ENCODE data around the gene SNRPD2. TPM values are rescaled to one million over a fixed set of nuclear protein-coding genes. Genes with fewer than 3 reads are reported as not detected.

SNRPD2 gene
- polyA plus RNA-seq, 4 donors, result 209 to 422 (median 250) TPM

DNA sequence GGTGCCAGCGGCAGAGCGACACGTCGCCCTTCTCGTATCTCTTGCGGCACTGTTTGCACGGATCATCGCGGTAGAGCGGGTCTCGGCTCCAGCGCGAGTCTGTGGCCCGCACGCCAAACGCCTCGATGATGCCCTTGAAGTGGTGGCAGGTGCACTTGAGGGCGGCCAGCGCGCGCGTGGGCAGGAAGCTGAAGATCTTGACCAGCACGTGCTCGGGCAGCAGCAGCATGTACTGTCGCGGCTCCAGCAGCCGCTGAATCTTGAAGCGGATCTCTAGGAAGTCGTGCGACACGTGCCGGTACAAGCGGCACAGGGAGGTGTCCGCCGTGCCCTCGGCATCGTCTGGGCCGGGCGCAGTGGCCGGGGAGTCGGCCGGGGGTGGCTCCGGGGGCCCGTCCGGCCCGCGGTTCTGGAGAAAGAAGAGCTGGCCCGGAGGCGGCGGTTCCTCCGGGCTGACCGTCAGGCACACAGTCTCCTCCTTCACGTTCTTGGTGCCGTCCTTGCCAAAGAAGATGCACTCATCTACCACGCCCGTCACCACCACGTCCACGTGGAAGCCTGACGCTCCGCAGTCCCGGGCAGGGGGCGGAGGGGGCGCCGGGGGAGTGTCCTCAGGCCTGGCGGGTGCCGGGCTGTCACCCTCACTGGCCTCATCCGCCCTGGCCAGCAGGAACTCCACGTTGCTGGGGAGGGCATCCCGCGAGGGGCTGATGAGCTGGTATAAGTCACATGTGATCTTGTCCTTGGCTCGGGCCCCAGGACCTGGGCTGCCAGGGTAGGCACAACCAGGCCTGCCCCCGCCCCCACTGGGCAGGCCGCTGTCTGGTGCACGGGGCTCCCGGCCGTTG is 20.3 kb upstream of the SNRPD2 start:
- Histone ChIP-seq H3K9me3 (ENCODE audit: control insufficient read depth in 2 of 2, insufficient read depth in 1 of 2, low read depth in 1 of 2, low read length in 1 of 2) (no peaks in the 10 kb centered on the region), H3K27ac (ENCODE audit: low read depth in 1 of 3, low read length in 2 of 3) (no peak overlapping the region), H3K27me3 (ENCODE audit: control insufficient read depth in 3 of 3, insufficient read depth in 3 of 3, low read length in 3 of 3) (no peaks in the 10 kb centered on the region), H3K4me3 (ENCODE audit: low read depth in 1 of 3, low read length in 3 of 3) (no peak overlapping the region), H3K4me1 (ENCODE audit: control insufficient read depth in 3 of 3, insufficient read depth in 2 of 3, low read depth in 1 of 3, low read length in 2 of 3) (peaks cover 0 to 6% (median 0%) of the 10 kb centered on the region in 3 donors), H3K36me3 (ENCODE audit: control insufficient read depth in 3 of 3, insufficient read depth in 2 of 3, low read depth in 1 of 3, low read length in 3 of 3) (peaks cover 7 to 37% (median 9%) of the 10 kb centered on the region in 3 donors)
- 94 to 96% (median 94%) methylated on average over 62 to 76 of the region's 76 CpGs for WGBS, 3 donors
- DNase-seq (no peak), FAIRE-seq (no peak)

DNA sequence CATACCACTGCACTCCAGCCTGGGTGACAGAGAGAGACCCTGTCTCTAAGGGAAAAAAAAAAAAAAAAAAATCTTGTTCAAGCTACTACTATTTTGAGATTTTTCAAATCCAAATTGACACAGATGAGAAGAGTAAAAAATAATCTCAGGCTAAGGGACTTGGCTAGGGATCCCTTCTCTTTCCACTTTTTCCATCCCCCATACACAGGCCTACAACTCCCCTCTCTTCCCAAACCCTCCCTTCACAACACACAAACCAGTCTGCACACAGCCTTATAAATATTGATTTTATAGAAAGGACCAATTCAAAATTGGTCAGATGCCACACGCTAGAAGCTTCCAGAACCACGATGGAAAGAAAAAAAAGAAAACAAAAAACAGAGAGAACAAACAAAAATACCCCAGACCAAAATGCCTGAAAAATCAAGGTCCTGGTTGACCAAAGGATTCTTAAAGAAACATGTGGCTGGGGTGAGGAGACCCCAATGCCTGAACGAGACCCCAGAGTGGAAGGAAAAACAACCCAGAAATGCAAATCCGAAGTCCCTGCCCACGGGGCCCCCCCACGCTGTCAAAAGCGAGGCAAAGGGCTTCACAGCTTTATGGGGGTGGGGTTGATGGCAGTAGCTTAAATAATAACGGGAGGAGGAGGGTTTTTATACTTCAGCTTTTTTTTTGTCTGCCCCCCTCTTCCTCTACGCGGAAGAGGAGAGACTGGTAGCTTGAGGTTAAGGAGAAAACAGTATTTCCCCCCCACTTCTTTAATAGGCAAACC is 18.8 kb upstream of the SNRPD2 start:
- no peak overlapping the region for H3K4me3 ChIP-seq (ENCODE audit: low read depth in 1 of 3, low read length in 3 of 3)
- no peak overlapping the region for H3K27ac ChIP-seq (ENCODE audit: low read depth in 1 of 3, low read length in 2 of 3)
- H3K27me3 ChIP-seq (ENCODE audit: control insufficient read depth in 3 of 3, insufficient read depth in 3 of 3, low read length in 3 of 3), result no peaks in the 10 kb centered on the region
- 61 to 77% (median 67%) methylated on average over 10 of the region's 10 CpGs for WGBS, 3 donors
- H3K36me3 ChIP-seq (ENCODE audit: control insufficient read depth in 3 of 3, insufficient read depth in 2 of 3, low read depth in 1 of 3, low read length in 3 of 3), result peaks cover 7 to 39% (median 9%) of the 10 kb centered on the region in 3 donors
- no peaks in the 10 kb centered on the region for H3K9me3 ChIP-seq (ENCODE audit: control insufficient read depth in 2 of 2, insufficient read depth in 1 of 2, low read depth in 1 of 2, low read length in 1 of 2)
- H3K4me1 ChIP-seq (ENCODE audit: control insufficient read depth in 3 of 3, insufficient read depth in 2 of 3, low read depth in 1 of 3, low read length in 2 of 3), result no peaks in the 10 kb centered on the region
- FAIRE-seq (no peak), DNase-seq (no peak)

DNA sequence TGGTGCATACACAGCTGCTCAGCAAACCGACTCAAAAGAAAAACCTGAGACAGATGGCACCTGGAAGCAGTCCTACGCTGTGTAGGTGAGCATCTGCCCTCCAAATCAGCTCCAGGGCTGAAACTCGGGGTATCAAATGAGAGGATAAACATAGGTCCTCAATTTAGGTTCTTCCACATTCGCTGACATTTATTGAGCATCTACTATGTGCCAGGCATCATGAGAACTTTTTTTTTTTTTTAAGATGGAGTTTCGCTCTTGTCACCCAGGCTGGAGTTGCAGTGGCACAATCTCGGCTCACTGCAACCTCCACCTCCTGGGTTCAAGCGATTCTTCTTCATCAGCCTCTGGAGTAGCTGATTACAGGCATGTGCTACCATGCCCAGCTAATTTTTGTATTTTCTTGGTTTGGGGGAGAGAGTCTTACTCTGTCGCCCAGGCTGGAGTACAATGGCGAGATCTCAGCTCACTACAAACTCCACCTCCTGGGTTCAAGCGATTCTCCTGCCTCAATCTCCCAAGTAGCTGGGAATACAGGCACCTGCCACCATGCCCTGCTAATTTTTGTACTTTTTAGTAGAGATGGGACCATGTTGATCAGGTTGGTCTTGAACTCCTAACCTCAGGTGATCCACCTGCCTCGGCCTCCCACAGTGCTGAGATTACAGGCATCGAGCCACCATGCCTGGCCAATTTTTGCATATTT is 14.1 kb upstream of the SNRPD2 start:
- DNase-seq (no peak), FAIRE-seq (no peak)
- Histone ChIP-seq H3K4me3 (ENCODE audit: low read depth in 1 of 3, low read length in 3 of 3) (no peak overlapping the region), H3K4me1 (ENCODE audit: control insufficient read depth in 3 of 3, insufficient read depth in 2 of 3, low read depth in 1 of 3, low read length in 2 of 3) (no peaks in the 10 kb centered on the region), H3K36me3 (ENCODE audit: control insufficient read depth in 3 of 3, insufficient read depth in 2 of 3, low read depth in 1 of 3, low read length in 3 of 3) (peaks cover 0 to 38% (median 2%) of the 10 kb centered on the region in 3 donors), H3K9me3 (ENCODE audit: control insufficient read depth in 2 of 2, insufficient read depth in 1 of 2, low read depth in 1 of 2, low read length in 1 of 2) (no peaks in the 10 kb centered on the region), H3K27me3 (ENCODE audit: control insufficient read depth in 3 of 3, insufficient read depth in 3 of 3, low read length in 3 of 3) (no peaks in the 10 kb centered on the region), H3K27ac (ENCODE audit: low read depth in 1 of 3, low read length in 2 of 3) (peak overlapping the region in 1 of 3 donors; percentile 24)
- 92 to 97% (median 96%) methylated on average over 12 of the region's 12 CpGs for WGBS, 3 donors

DNA sequence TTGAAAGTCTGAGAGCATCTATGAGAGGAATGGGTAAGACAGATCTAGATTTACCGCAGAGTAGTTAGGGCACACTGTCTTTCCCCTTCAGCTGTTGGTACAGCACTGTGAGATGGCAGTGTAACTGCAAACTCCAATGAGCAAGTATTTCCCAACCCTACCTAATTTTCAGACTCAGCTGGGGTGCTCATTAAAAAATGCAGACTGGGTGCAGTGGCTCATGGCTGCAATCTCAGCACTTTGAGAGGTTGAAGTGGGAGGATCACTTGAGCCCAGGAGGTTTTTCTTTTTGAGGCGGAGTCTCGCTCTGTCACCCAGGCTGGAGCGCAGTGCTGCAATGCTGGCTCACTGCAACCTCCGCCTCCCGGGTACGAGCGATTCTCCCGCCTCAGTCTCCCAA is 13.4 kb upstream of the SNRPD2 start:
- Histone ChIP-seq H3K36me3 (ENCODE audit: control insufficient read depth in 3 of 3, insufficient read depth in 2 of 3, low read depth in 1 of 3, low read length in 3 of 3) (peaks cover 0 to 39% (median 2%) of the 10 kb centered on the region in 3 donors), H3K27me3 (ENCODE audit: control insufficient read depth in 3 of 3, insufficient read depth in 3 of 3, low read length in 3 of 3) (no peaks in the 10 kb centered on the region), H3K4me1 (ENCODE audit: control insufficient read depth in 3 of 3, insufficient read depth in 2 of 3, low read depth in 1 of 3, low read length in 2 of 3) (no peaks in the 10 kb centered on the region), H3K27ac (ENCODE audit: low read depth in 1 of 3, low read length in 2 of 3) (no peak overlapping the region), H3K9me3 (ENCODE audit: control insufficient read depth in 2 of 2, insufficient read depth in 1 of 2, low read depth in 1 of 2, low read length in 1 of 2) (no peaks in the 10 kb centered on the region), H3K4me3 (ENCODE audit: low read depth in 1 of 3, low read length in 3 of 3) (no peak overlapping the region)
- DNase-seq (no peak), FAIRE-seq (no peak)
- WGBS, 3 donors, result 93 to 98% (median 96%) methylated on average over 9 of the region's 9 CpGs

DNA sequence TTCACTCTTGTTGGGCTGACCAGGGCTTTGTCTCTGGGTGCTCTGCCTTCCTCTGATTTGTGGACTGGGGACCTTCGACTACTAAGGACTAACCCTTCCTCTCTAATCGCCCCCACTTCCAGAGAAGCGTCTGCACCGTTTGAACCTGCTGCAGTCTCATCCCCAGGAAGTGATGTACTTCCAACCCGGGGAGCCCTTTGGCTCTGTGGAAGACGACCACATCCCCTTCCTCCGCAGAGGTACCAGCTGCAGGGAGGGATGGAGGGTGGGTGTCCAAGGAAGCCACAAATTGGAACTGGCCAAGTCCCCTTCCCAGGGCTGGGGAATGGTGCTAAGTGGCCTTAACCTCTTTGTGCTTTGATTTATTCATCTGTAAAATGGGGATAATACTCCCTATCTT is 9.9 kb upstream of the SNRPD2 start:
- H3K27ac ChIP-seq (ENCODE audit: low read depth in 1 of 3, low read length in 2 of 3), result no peak overlapping the region
- H3K27me3 ChIP-seq (ENCODE audit: control insufficient read depth in 3 of 3, insufficient read depth in 3 of 3, low read length in 3 of 3), result no peaks in the 10 kb centered on the region
- FAIRE-seq, result no peak
- peaks cover 0 to 48% (median 2%) of the 10 kb centered on the region in 3 donors for H3K36me3 ChIP-seq (ENCODE audit: control insufficient read depth in 3 of 3, insufficient read depth in 2 of 3, low read depth in 1 of 3, low read length in 3 of 3)
- H3K4me3 ChIP-seq (ENCODE audit: low read depth in 1 of 3, low read length in 3 of 3), result no peak overlapping the region
- DNase-seq, result no peak
- H3K9me3 ChIP-seq (ENCODE audit: control insufficient read depth in 2 of 2, insufficient read depth in 1 of 2, low read depth in 1 of 2, low read length in 1 of 2), result no peaks in the 10 kb centered on the region
- no peaks in the 10 kb centered on the region for H3K4me1 ChIP-seq (ENCODE audit: control insufficient read depth in 3 of 3, insufficient read depth in 2 of 3, low read depth in 1 of 3, low read length in 2 of 3)
- WGBS, 3 donors, result 67 to 88% (median 83%) methylated on average over 7 of the region's 7 CpGs

DNA sequence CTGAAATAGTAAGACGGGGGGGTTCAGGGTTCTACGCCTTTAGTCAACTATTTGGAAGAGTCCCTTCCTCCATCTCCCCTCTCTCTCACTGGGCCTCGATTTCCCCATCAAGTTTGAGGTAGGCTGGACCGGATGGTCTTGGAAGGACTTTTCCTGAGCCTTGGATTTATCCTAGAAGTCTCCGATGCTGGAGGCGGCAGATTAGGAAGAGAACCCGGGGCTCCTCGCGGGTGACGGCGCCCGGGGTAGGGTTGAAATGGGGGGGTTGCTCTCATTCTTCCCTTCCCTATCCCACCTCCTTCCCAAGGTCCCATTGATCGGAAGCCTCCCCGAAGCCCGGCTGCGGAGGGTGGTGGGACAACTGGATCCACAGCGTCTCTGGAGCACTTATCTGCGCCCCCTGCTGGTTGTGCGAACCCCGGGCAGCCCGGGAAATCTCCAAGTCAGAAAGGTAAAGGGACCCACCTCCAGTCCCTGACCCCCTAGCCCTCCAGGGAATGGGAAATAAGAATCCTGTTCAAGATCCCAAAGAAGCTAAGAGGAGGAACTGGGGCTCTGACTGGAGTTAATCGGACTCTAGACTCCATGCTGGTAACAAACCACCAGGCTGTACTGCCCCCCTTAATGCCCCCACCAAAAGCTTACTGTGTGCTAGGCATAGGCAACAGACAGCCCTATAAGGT is 1.5 kb upstream of the SNRPD2 start:
- WGBS, 3 donors, result 0 to 1% (median 1%) methylated on average over 22 of the region's 22 CpGs
- H3K27me3 ChIP-seq (ENCODE audit: control insufficient read depth in 3 of 3, insufficient read depth in 3 of 3, low read length in 3 of 3), result no peaks in the 10 kb centered on the region
- H3K27ac ChIP-seq (ENCODE audit: low read depth in 1 of 3, low read length in 2 of 3), result peak overlapping the region; percentile 53 to 96 (median 94)
- no peaks in the 10 kb centered on the region for H3K9me3 ChIP-seq (ENCODE audit: control insufficient read depth in 2 of 2, insufficient read depth in 1 of 2, low read depth in 1 of 2, low read length in 1 of 2)
- no peak for FAIRE-seq
- H3K36me3 ChIP-seq (ENCODE audit: control insufficient read depth in 3 of 3, insufficient read depth in 2 of 3, low read depth in 1 of 3, low read length in 3 of 3), result peaks cover 0 to 38% (median 2%) of the 10 kb centered on the region in 3 donors
- peaks cover 0 to 8% (median 4%) of the 10 kb centered on the region in 3 donors for H3K4me1 ChIP-seq (ENCODE audit: control insufficient read depth in 3 of 3, insufficient read depth in 2 of 3, low read depth in 1 of 3, low read length in 2 of 3)
- peak; percentile 73 to 86 for DNase-seq
- peak overlapping the region; percentile 55 to 86 (median 56) for H3K4me3 ChIP-seq (ENCODE audit: low read depth in 1 of 3, low read length in 3 of 3)

DNA sequence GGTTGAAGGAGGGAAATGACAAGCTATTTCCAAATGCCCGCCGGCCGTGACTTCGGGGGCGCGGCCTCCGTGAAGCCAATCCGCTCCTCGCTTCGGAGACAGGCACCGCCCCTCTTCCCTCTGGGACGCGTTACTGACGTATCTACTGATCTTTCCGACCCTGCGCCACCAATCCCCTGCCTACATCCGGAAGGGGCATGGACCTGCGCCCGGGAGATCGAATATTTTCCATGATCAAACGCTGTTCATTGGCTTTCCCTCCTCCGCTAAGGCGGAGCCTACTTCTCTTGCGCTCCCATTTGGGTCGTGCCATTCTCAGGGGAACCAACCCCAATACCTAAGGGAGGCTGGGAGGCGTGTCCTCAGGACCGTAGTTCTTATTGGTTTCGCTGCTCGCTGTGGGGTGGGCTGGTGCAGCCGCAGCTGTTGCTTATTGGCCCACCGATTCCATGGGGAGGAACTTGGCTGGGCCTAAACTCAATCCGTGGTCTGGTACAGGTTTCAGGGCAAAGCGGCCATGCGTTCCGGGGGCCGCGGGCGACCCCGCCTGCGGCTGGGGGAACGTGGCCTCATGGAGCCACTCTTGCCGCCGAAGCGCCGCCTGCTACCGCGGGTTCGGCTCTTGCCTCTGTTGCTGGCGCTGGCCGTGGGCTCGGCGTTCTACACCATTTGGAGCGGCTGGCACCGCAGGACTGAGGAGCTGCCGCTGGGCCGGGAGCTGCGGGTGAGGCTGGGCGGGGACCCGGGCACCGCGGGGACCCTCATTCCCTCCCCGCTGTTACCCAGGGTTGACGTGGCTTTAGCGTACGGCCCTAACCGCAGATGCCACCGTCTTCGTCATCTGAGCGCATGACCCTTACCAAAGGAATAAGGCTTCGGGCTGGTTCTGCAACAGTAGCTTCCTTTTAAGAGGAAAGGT is 693 bp upstream of the SNRPD2 start, which contains the start of gene QPCTL:
Gene QPCTL (plus strand): TSS at position 480 of the 919 bp plus-strand sequence. CDS start 38 bp downstream, at position 518.
- H3K27ac ChIP-seq (ENCODE audit: low read depth in 1 of 3, low read length in 2 of 3), result peak within 1 kb of the TSS; percentile 53 to 96 (median 94)
- peak; percentile 76 for FAIRE-seq

More for the DNA sequence above, 693 bp upstream of the SNRPD2 start, which contains the start of gene QPCTL:
- no peaks in the 10 kb centered on the region for H3K9me3 ChIP-seq (ENCODE audit: control insufficient read depth in 2 of 2, insufficient read depth in 1 of 2, low read depth in 1 of 2, low read length in 1 of 2)
- 0 to 1% (median 0%) methylated on average over 67 to 70 of the region's 70 CpGs for WGBS, 3 donors
- peaks cover 0 to 8% (median 4%) of the 10 kb centered on the region in 3 donors for H3K4me1 ChIP-seq (ENCODE audit: control insufficient read depth in 3 of 3, insufficient read depth in 2 of 3, low read depth in 1 of 3, low read length in 2 of 3)
- DNase-seq, result peak; percentile 99 to 100
- H3K27me3 ChIP-seq (ENCODE audit: control insufficient read depth in 3 of 3, insufficient read depth in 3 of 3, low read length in 3 of 3), result no peaks in the 10 kb centered on the region
- peaks cover 0 to 40% (median 9%) of the 10 kb centered on the region in 3 donors for H3K36me3 ChIP-seq (ENCODE audit: control insufficient read depth in 3 of 3, insufficient read depth in 2 of 3, low read depth in 1 of 3, low read length in 3 of 3)
- H3K4me3 ChIP-seq (ENCODE audit: low read depth in 1 of 3, low read length in 3 of 3), result peak within 1 kb of the TSS; percentile 55 to 86 (median 64)

Measured in small intestine (tissue), 7 donors.